CD14-positive monocyte (primary cell): ENCODE data around the gene AMPH. TPM values are rescaled to one million over a fixed set of nuclear protein-coding genes. Genes with fewer than 3 reads are reported as not detected.

Source experiments
- DNase-seq, 3 donors: peaks; one replicate each; pipeline ENCODE4 v3.0.0-alpha.2; 2011 to 2022
- H2AFZ ChIP-seq: 2 replicates; pipeline ENCODE4 v1.6.0; 2012; ENCODE audit warnings: mild to moderate bottlenecking, low read depth, low read length, inconsistent platforms; ENCODE audit not compliant: insufficient read depth, poor library complexity, severe bottlenecking
- H3K27ac ChIP-seq, 2 donors: 1 replicate in 1 of 2; 2 replicates in 1 of 2; pipeline ENCODE4 v1.5.1; 2012 to 2013; ENCODE audit warnings: low read length in 2 of 2, control low read depth in 1 of 2, inconsistent platforms in 1 of 2, low read depth in 1 of 2, mild to moderate bottlenecking in 1 of 2
- H3K27me3 ChIP-seq, 2 donors: one replicate each; pipeline versions ENCODE4 v1.6.0 to v1.6.1; 2011 to 2013; ENCODE audit warnings: low read length in 2 of 2; ENCODE audit not compliant: control insufficient read depth in 2 of 2, insufficient read depth in 2 of 2
- H3K36me3 ChIP-seq, 2 donors: replicated peaks in 1 of 2; 1 replicate in 1 of 2; 2 replicates in 1 of 2; pipeline versions ENCODE4 v1.5.1 to v1.6.1; 2012 to 2013; ENCODE audit warnings: low read length in 2 of 2, control low read depth in 1 of 2, inconsistent platforms in 1 of 2, mild to moderate bottlenecking in 1 of 2; ENCODE audit not compliant: insufficient read depth in 2 of 2, control insufficient read depth in 1 of 2
- H3K4me1 ChIP-seq, 2 donors: 1 replicate in 1 of 2; 2 replicates in 1 of 2; pipeline versions ENCODE4 v1.5.1 to v1.6.1; 2012 to 2013; ENCODE audit warnings: low read length in 2 of 2, control low read depth in 1 of 2, inconsistent platforms in 1 of 2, mild to moderate bottlenecking in 1 of 2, moderate library complexity in 1 of 2; ENCODE audit not compliant: insufficient read depth in 2 of 2, control insufficient read depth in 1 of 2
- H3K4me2 ChIP-seq: replicated peaks from 2 replicates; pipeline ENCODE3; 2012; ENCODE audit warnings: low read length, moderate library complexity, mild to moderate bottlenecking; ENCODE audit not compliant: poor library complexity, severe bottlenecking; ENCODE audit errors: extremely low read depth
- H3K4me3 ChIP-seq, 3 experiments: fragments of 200-600 bp in 1 of 3; sonication (generic) in 1 of 3; replicated peaks in 1 of 3; 1 replicate in 2 of 3; 2 replicates in 1 of 3; pipeline ENCODE4 v1.5.1; 2011 to 2013; ENCODE audit warnings: low read length in 3 of 3, mild to moderate bottlenecking in 3 of 3, control low read depth in 2 of 3, low read depth in 2 of 3, inconsistent platforms in 1 of 3, moderate library complexity in 1 of 3
- H3K79me2 ChIP-seq: 2 replicates; pipeline ENCODE4 v1.6.0; 2012; ENCODE audit warnings: mild to moderate bottlenecking, control low read depth, inconsistent platforms, low read length, moderate library complexity; ENCODE audit not compliant: insufficient read depth
- H3K9ac ChIP-seq: 2 replicates; pipeline ENCODE4 v1.6.0; 2017; ENCODE audit warnings: low read length, mild to moderate bottlenecking; ENCODE audit not compliant: insufficient read depth, poor library complexity, severe bottlenecking
- H3K9me3 ChIP-seq, 2 donors: replicated peaks in 1 of 2; 1 replicate in 1 of 2; 2 replicates in 1 of 2; pipeline versions ENCODE4 v1.5.1 to v1.6.1; 2012 to 2013; ENCODE audit warnings: low read length in 2 of 2, control low read depth in 1 of 2; ENCODE audit not compliant: control insufficient read depth in 1 of 2, insufficient read depth in 1 of 2
- H4K20me1 ChIP-seq: 2 replicates; pipeline ENCODE4 v1.6.0; 2012; ENCODE audit warnings: mild to moderate bottlenecking, low read length, control low read depth, moderate library complexity; ENCODE audit not compliant: insufficient read depth
- H3K27ac Mint-ChIP-seq, 7 donors: one replicate each; pipeline ENCODE4 v1.8.0; 2020; ENCODE audit warnings: mild to moderate bottlenecking in 7 of 7, mixed read lengths in 7 of 7, moderate library complexity in 6 of 7, inconsistent platforms in 2 of 7
- H3K27me3 Mint-ChIP-seq, 3 donors: one replicate each; pipeline ENCODE4 v1.8.0; 2021 to 2022; ENCODE audit warnings: low read depth in 3 of 3, mild to moderate bottlenecking in 3 of 3, mixed read lengths in 3 of 3, moderate library complexity in 3 of 3, inconsistent platforms in 1 of 3
- H3K36me3 Mint-ChIP-seq, 2 donors: one replicate each; pipeline ENCODE4 v1.8.0; 2020; ENCODE audit warnings: mixed read lengths in 2 of 2, inconsistent platforms in 1 of 2, mild to moderate bottlenecking in 1 of 2
- H3K4me1 Mint-ChIP-seq: one replicate; pipeline ENCODE4 v1.8.0; 2020; ENCODE audit warnings: mild to moderate bottlenecking, mixed read lengths
- H3K4me3 Mint-ChIP-seq, 2 donors: one replicate each; pipeline ENCODE4 v1.8.0; 2020; ENCODE audit warnings: mild to moderate bottlenecking in 2 of 2, mixed read lengths in 2 of 2, moderate library complexity in 1 of 2
- H3K9me3 Mint-ChIP-seq, 7 donors: one replicate each; pipeline ENCODE4 v1.8.0; 2020 to 2022; ENCODE audit warnings: mixed read lengths in 7 of 7, mild to moderate bottlenecking in 6 of 7, moderate library complexity in 6 of 7, inconsistent platforms in 2 of 7
- WGBS: methylation state at CpG from one replicate; pipeline ENCODE4 v1.1.5; 2013; ENCODE audit warnings: missing lambda C conversion rate; ENCODE audit not compliant: insufficient coverage; 5-methylcytosine and 5-hydroxymethylcytosine counted together
- intact Hi-C, 2 donors: fragments of 100-400 bp; cut with micrococcal nuclease; formaldehyde crosslinking; loops; one replicate each; pipeline versions ENCODE4 v1.15.0 to v1.15.1; 2023
- polyA plus RNA-seq, 3 donors: library from polyadenylated mRNA; depleted of rRNA in 1 of 3; unstranded in 2 of 3; stranded (reverse) in 1 of 3; fragments of 300-500 nt in 2 of 3; fragments of >200 nt in 1 of 3; fragmentation: Illumina TruSeq in 2 of 3; gene quantifications; 1 replicate in 2 of 3; 2 replicates in 1 of 3; pipeline ENCODE4 v1.2.3, GENCODE V29; 2012 to 2021
- TF ChIP-seq, protein P1 (sequence below): fragments of 200-600 bp; IDR thresholded peaks from one replicate; pipeline ENCODE4 v1.8.0; 2022; ENCODE audit warnings: antibody characterized with exemption, mild to moderate bottlenecking

Gene AMPH
- polyA plus RNA-seq, 3 donors: 0.61 to 0.96 (median 0.67) TPM

- no peaks in the 10 kb centered on the region for H3K36me3 Mint-ChIP-seq
- peak overlapping the region in 1 of 7 donors; percentile 49 for H3K27ac Mint-ChIP-seq
- WGBS: no CpG with 5 or more reads among the region's 2 CpGs
- peaks cover 0 to 3% (median 2%) of the 10 kb centered on the region in 3 donors for H3K27me3 Mint-ChIP-seq
- Histone ChIP-seq H3K9me3 (peaks cover 11 to 14% of the 10 kb centered on the region in 2 donors), H3K79me2 (no peaks in the 10 kb centered on the region), H3K4me3 (no peak overlapping the region), H2AFZ (no peak overlapping the region), H3K4me2 (no peak overlapping the region), H3K27me3 (no peaks in the 10 kb centered on the region), H4K20me1 (no peaks in the 10 kb centered on the region), H3K4me1 (no peaks in the 10 kb centered on the region), H3K36me3 (no peaks in the 10 kb centered on the region), H3K27ac (no peak overlapping the region), H3K9ac (no peak overlapping the region)
- intact Hi-C loops: no loop called here
- TF ChIP-seq, protein P1, sequence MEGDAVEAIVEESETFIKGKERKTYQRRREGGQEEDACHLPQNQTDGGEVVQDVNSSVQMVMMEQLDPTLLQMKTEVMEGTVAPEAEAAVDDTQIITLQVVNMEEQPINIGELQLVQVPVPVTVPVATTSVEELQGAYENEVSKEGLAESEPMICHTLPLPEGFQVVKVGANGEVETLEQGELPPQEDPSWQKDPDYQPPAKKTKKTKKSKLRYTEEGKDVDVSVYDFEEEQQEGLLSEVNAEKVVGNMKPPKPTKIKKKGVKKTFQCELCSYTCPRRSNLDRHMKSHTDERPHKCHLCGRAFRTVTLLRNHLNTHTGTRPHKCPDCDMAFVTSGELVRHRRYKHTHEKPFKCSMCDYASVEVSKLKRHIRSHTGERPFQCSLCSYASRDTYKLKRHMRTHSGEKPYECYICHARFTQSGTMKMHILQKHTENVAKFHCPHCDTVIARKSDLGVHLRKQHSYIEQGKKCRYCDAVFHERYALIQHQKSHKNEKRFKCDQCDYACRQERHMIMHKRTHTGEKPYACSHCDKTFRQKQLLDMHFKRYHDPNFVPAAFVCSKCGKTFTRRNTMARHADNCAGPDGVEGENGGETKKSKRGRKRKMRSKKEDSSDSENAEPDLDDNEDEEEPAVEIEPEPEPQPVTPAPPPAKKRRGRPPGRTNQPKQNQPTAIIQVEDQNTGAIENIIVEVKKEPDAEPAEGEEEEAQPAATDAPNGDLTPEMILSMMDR: no peak
- H3K4me1 Mint-ChIP-seq: no peaks in the 10 kb centered on the region
- no peak overlapping the region for H3K4me3 Mint-ChIP-seq
- no peak for DNase-seq
- peaks cover 5 to 14% (median 8%) of the 10 kb centered on the region in 7 donors for H3K9me3 Mint-ChIP-seq
These were observed 110.4 kb downstream of the AMPH start for GRCh38 chr7:38520741-38521140.

- peaks cover 11 to 15% of the 10 kb centered on the region in 2 donors for H3K9me3 ChIP-seq
- H3K4me1 ChIP-seq: no peaks in the 10 kb centered on the region
- H4K20me1 ChIP-seq: no peaks in the 10 kb centered on the region
- H3K27ac Mint-ChIP-seq: no peak overlapping the region
- no CpG with 5 or more reads among the region's 1 CpG for WGBS
- H3K27ac ChIP-seq: no peak overlapping the region
- intact Hi-C loops: no loop called here
- H3K36me3 ChIP-seq: no peaks in the 10 kb centered on the region
- H3K27me3 ChIP-seq: no peaks in the 10 kb centered on the region
- H3K4me1 Mint-ChIP-seq: no peaks in the 10 kb centered on the region
- H3K9me3 Mint-ChIP-seq: peaks cover 9 to 14% (median 11%) of the 10 kb centered on the region in 7 donors
- DNase-seq: no peak
- TF ChIP-seq, protein P1: no peak
- no peaks in the 10 kb centered on the region for H3K79me2 ChIP-seq
- no peak overlapping the region for H3K4me3 ChIP-seq
- H3K27me3 Mint-ChIP-seq: peaks cover 0 to 4% (median 3%) of the 10 kb centered on the region in 3 donors
- no peak overlapping the region for H3K9ac ChIP-seq
- no peak overlapping the region for H3K4me2 ChIP-seq
- no peak overlapping the region for H2AFZ ChIP-seq
- no peaks in the 10 kb centered on the region for H3K36me3 Mint-ChIP-seq
- no peak overlapping the region for H3K4me3 Mint-ChIP-seq
These were observed 112.6 kb downstream of the AMPH start for GRCh38 chr7:38518541-38518940.
